ENCODE measurements around the gene UBL3.

Gene UBL3

GRCh38 chr13:29850213-29850898 lies at the start of gene UBL3:
TSS of gene UBL3 (minus strand) at chr13:29850617. CDS start at chr13:29849538, 1,079 bp downstream.
- DNase-seq (ENCODE audit: low read depth in 2 of 2) = peak; percentile 88 to 91

- DNase-seq (ENCODE audit: low read depth in 2 of 2) = no peak
Observed at GRCh38 chr13:29897102-29897501, 46.7 kb upstream of the UBL3 start.

- DNase-seq (ENCODE audit: low read depth in 2 of 2) = no peak
Observed at GRCh38 chr13:29893438-29893837, 43.0 kb upstream of the UBL3 start.

GRCh38 chr13:29892151-29892550 lies 41.7 kb upstream of the UBL3 start:
- no peak for DNase-seq (ENCODE audit: low read depth in 2 of 2)

- no peak for DNase-seq (ENCODE audit: low read depth in 2 of 2)
Observed at GRCh38 chr13:29889111-29889510, 38.7 kb upstream of the UBL3 start.

- DNase-seq (ENCODE audit: low read depth in 2 of 2) = no peak
Observed at GRCh38 chr13:29888306-29888705, 37.9 kb upstream of the UBL3 start.

GRCh38 chr13:29887686-29888085 lies 37.3 kb upstream of the UBL3 start:
- DNase-seq (ENCODE audit: low read depth in 2 of 2) = no peak

GRCh38 chr13:29887030-29887557 lies 36.7 kb upstream of the UBL3 start:
- no peak for DNase-seq (ENCODE audit: low read depth in 2 of 2)

GRCh38 chr13:29886446-29886845 lies 36.0 kb upstream of the UBL3 start:
- DNase-seq (ENCODE audit: low read depth in 2 of 2) = no peak

- no peak for DNase-seq (ENCODE audit: low read depth in 2 of 2)
Observed at GRCh38 chr13:29885989-29886388, 35.6 kb upstream of the UBL3 start.

GRCh38 chr13:29884671-29885430 lies 34.4 kb upstream of the UBL3 start:
- no peak for DNase-seq (ENCODE audit: low read depth in 2 of 2)

- no peak for DNase-seq (ENCODE audit: low read depth in 2 of 2)
Observed at GRCh38 chr13:29883941-29884518, 33.6 kb upstream of the UBL3 start.

- DNase-seq (ENCODE audit: low read depth in 2 of 2) = no peak
Observed at GRCh38 chr13:29882076-29882475, 31.7 kb upstream of the UBL3 start.

GRCh38 chr13:29878101-29878500 lies 27.7 kb upstream of the UBL3 start:
- no peak for DNase-seq (ENCODE audit: low read depth in 2 of 2)

- no peak for DNase-seq (ENCODE audit: low read depth in 2 of 2)
Observed at GRCh38 chr13:29877456-29878078, 27.1 kb upstream of the UBL3 start.

GRCh38 chr13:29875646-29876045 lies 25.2 kb upstream of the UBL3 start:
- no peak for DNase-seq (ENCODE audit: low read depth in 2 of 2)

- DNase-seq (ENCODE audit: low read depth in 2 of 2) = no peak
Observed at GRCh38 chr13:29868581-29868980, 18.2 kb upstream of the UBL3 start.

GRCh38 chr13:29865934-29866333 lies 15.5 kb upstream of the UBL3 start:
- DNase-seq (ENCODE audit: low read depth in 2 of 2) = no peak

GRCh38 chr13:29861694-29862110 lies 11.3 kb upstream of the UBL3 start:
- no peak for DNase-seq (ENCODE audit: low read depth in 2 of 2)

- no peak for DNase-seq (ENCODE audit: low read depth in 2 of 2)
Observed at GRCh38 chr13:29859971-29860370, 9.6 kb upstream of the UBL3 start.

GRCh38 chr13:29858667-29859066 lies 8.2 kb upstream of the UBL3 start:
- no peak for DNase-seq (ENCODE audit: low read depth in 2 of 2)

GRCh38 chr13:29858231-29858630 lies 7.8 kb upstream of the UBL3 start:
- no peak for DNase-seq (ENCODE audit: low read depth in 2 of 2)
